GM23338 (cell line): ENCODE data around the gene ZNF587. TPM values are rescaled to one million over a fixed set of nuclear protein-coding genes. Genes with fewer than 3 reads are reported as not detected.
"Not testable (repeated sequence)": the region's sequence is repeated elsewhere in the genome, so short reads cannot be mapped to it uniquely, and the experiment has no call there.

Experiments used
- ATAC-seq: fragments of 200-7000 bp; cut with Tn5 transposase; 3 replicates; pipeline ENCODE4 v1.9.1; 2020
- DNase-seq: peaks from one replicate; pipeline ENCODE4 v3.0.0-alpha.2; 2015; ENCODE audit warnings: low spot score
- H2AFZ ChIP-seq: fragments of 200-600 bp; sonication (generic); 2 replicates; pipeline ENCODE4 v1.8.0; 2016; ENCODE audit warnings: antibody characterized with exemption, mild to moderate bottlenecking, moderate library complexity
- H3F3A ChIP-seq: fragments of 200-600 bp; sonication (generic); replicated peaks from 2 replicates; pipeline ENCODE4 v1.8.0; 2017; ENCODE audit warnings: antibody characterized with exemption, mixed run types, low read depth
- H3K27ac ChIP-seq: fragments of 200-600 bp; sonication (generic); 2 replicates; pipeline ENCODE4 v1.6.1; 2016; ENCODE audit warnings: low read depth
- H3K27me3 ChIP-seq: fragments of 200-600 bp; sonication (generic); 2 replicates; pipeline ENCODE4 v1.8.0; 2016; ENCODE audit warnings: mild to moderate bottlenecking, mixed run types, moderate library complexity; ENCODE audit not compliant: insufficient read depth
- H3K36me3 ChIP-seq: fragments of 200-600 bp; sonication (generic); 2 replicates; pipeline ENCODE4 v1.8.0; 2016; ENCODE audit warnings: mild to moderate bottlenecking; ENCODE audit not compliant: insufficient read depth
- H3K4me1 ChIP-seq: fragments of 200-600 bp; sonication (generic); 2 replicates; pipeline ENCODE4 v1.8.0; 2016; ENCODE audit warnings: mild to moderate bottlenecking, moderate library complexity; ENCODE audit not compliant: insufficient read depth
- H3K4me2 ChIP-seq: fragments of 200-600 bp; sonication (generic); 2 replicates; pipeline ENCODE4 v1.7.1; 2017; ENCODE audit warnings: mixed run types
- H3K4me3 ChIP-seq: fragments of 200-600 bp; sonication (generic); 2 replicates; pipeline ENCODE4 v1.6.1; 2016; ENCODE audit warnings: mixed run types
- H3K79me2 ChIP-seq: fragments of 200-600 bp; sonication (generic); replicated peaks from 2 replicates; pipeline ENCODE4 v1.8.0; 2017; ENCODE audit warnings: mild to moderate bottlenecking; ENCODE audit not compliant: insufficient read depth
- H3K9me2 ChIP-seq: fragments of 200-600 bp; sonication (generic); 2 replicates; pipeline ENCODE4 v1.8.0; 2017; ENCODE audit not compliant: insufficient read depth
- H4K20me1 ChIP-seq: fragments of 200-600 bp; sonication (generic); replicated peaks from 2 replicates; pipeline ENCODE4 v1.8.0; 2017; ENCODE audit warnings: mild to moderate bottlenecking; ENCODE audit not compliant: insufficient read depth
- H3K27ac Mint-ChIP-seq: 2 replicates; pipeline ENCODE4 v1.8.0; 2020; ENCODE audit warnings: inconsistent platforms, mild to moderate bottlenecking, moderate library complexity, mixed read lengths
- H3K27me3 Mint-ChIP-seq: 3 replicates; pipeline ENCODE4 v1.8.0; 2022; ENCODE audit warnings: low read depth, mild to moderate bottlenecking, moderate library complexity, mixed read lengths, inconsistent platforms; ENCODE audit not compliant: insufficient read depth, poor library complexity
- H3K36me3 Mint-ChIP-seq: 3 replicates; pipeline ENCODE4 v1.8.0; 2021; ENCODE audit warnings: low read depth, mild to moderate bottlenecking, inconsistent platforms, moderate library complexity, mixed read lengths
- H3K4me1 Mint-ChIP-seq: 3 replicates; pipeline ENCODE4 v1.8.0; 2020; ENCODE audit warnings: mild to moderate bottlenecking, inconsistent platforms, mixed read lengths
- H3K4me3 Mint-ChIP-seq: 3 replicates; pipeline ENCODE4 v1.8.0; 2021; ENCODE audit warnings: moderate library complexity, mild to moderate bottlenecking, inconsistent platforms, mixed read lengths
- H3K9me3 Mint-ChIP-seq: 3 replicates; pipeline ENCODE4 v1.8.0; 2020; ENCODE audit warnings: moderate library complexity, mild to moderate bottlenecking, inconsistent platforms, mixed read lengths
- EZH2phosphoT487 ChIP-seq: fragments of 200-600 bp; sonication (generic); IDR thresholded peaks from one replicate; pipeline ENCODE4 v1.8.1; 2018; ENCODE audit warnings: antibody characterized with exemption; ENCODE audit not compliant: unreplicated experiment
- JUNB ChIP-seq: IDR thresholded peaks from one replicate; pipeline ENCODE4 v1.6.1; 2016; ENCODE audit warnings: antibody characterized with exemption; ENCODE audit not compliant: unreplicated experiment
- POLR2AphosphoS5 ChIP-seq: IDR thresholded peaks from 2 replicates; pipeline ENCODE4 v1.6.1; 2016; ENCODE audit warnings: antibody characterized with exemption, low read depth
- ZNF114 ChIP-seq: fragments of 250-450 bp; sonication (Bioruptor Pico); IDR thresholded peaks from 2 replicates; pipeline ENCODE4 v1.5.0; 2020; ENCODE audit warnings: mild to moderate bottlenecking, moderate library complexity
- ZNF331 ChIP-seq: fragments of 250-450 bp; sonication (Bioruptor Pico); IDR thresholded peaks from 2 replicates; pipeline ENCODE4 v1.5.0; 2020; ENCODE audit warnings: low read depth, mild to moderate bottlenecking, moderate library complexity
- ZNF462 ChIP-seq: fragments of 250-450 bp; sonication (Bioruptor Pico); IDR thresholded peaks from 2 replicates; pipeline ENCODE4 v1.5.0; 2020; ENCODE audit warnings: mild to moderate bottlenecking, moderate library complexity
- polyA plus RNA-seq: library from polyadenylated mRNA; unstranded; fragments of >200 nt; fragmentation: Nextera tagmentation; extraction: Ambion mirVana; gene quantifications from 2 replicates; pipeline ENCODE4 v1.2.1, GENCODE V29; 2016
- total RNA-seq: library from RNA; depleted of rRNA; stranded (reverse); fragments of >200 nt; shearing (Covaris generic); gene quantifications from 2 replicates; pipeline ENCODE4 v1.2.3, GENCODE V29; 2014
- TF ChIP-seq, protein P1 (sequence below), 2 experiments: fragments of 200-600 bp in 1 of 2; sonication (generic) in 1 of 2; conservative IDR thresholded peaks; 2 replicates each; pipeline versions ENCODE4 v1.5.1 to v1.6.1; 2016 to 2017; ENCODE audit warnings: antibody characterized with exemption in 2 of 2, low read depth in 2 of 2, mild to moderate bottlenecking in 2 of 2, moderate library complexity in 1 of 2

Gene ZNF587
- total and polyA plus RNA-seq, 2 experiments from 2014 or later = 12.8 to 31.8 TPM

GRCh38 chr19:57807541-57807940 is 42.1 kb upstream of the ZNF587 start (continued):
- TF ChIP-seq ZNF462 (CRISPR knock-in tag) (no peak), ZNF331 (no peak), EZH2phosphoT487 (no peak), JUNB (no peak), POLR2AphosphoS5 (no peak), ZNF114 (no peak)
- TF ChIP-seq, protein P1, sequence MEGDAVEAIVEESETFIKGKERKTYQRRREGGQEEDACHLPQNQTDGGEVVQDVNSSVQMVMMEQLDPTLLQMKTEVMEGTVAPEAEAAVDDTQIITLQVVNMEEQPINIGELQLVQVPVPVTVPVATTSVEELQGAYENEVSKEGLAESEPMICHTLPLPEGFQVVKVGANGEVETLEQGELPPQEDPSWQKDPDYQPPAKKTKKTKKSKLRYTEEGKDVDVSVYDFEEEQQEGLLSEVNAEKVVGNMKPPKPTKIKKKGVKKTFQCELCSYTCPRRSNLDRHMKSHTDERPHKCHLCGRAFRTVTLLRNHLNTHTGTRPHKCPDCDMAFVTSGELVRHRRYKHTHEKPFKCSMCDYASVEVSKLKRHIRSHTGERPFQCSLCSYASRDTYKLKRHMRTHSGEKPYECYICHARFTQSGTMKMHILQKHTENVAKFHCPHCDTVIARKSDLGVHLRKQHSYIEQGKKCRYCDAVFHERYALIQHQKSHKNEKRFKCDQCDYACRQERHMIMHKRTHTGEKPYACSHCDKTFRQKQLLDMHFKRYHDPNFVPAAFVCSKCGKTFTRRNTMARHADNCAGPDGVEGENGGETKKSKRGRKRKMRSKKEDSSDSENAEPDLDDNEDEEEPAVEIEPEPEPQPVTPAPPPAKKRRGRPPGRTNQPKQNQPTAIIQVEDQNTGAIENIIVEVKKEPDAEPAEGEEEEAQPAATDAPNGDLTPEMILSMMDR (conservative IDR thresholded peaks at IDR 0.05; ENCODE audit: low read depth in 2 of 2) = no peak

GRCh38 chr19:57810410-57811295 is 39.0 kb upstream of the ZNF587 start:
- not testable (repeated sequence) for H2AFZ ChIP-seq, H3K4me1 ChIP-seq, H3K9me2 ChIP-seq, H3K4me3 Mint-ChIP-seq, H3K4me2 ChIP-seq, DNase-seq, H3K4me3 ChIP-seq, H3K9me3 Mint-ChIP-seq, H3F3A ChIP-seq, H3K27me3 ChIP-seq, H3K27me3 Mint-ChIP-seq, H3K27ac Mint-ChIP-seq, ATAC-seq
- Histone ChIP-seq H4K20me1 (peaks cover 15% of the 10 kb centered on the region), H3K27ac (peak overlapping the region; percentile 55; the same call in 1 of the 2 replicates), H3K36me3 (peaks cover 30% of the 10 kb centered on the region), H3K79me2 (peaks cover 46% of the 10 kb centered on the region)
- H3K36me3 Mint-ChIP-seq = peaks cover 50% of the 10 kb centered on the region
- H3K4me1 Mint-ChIP-seq = peaks cover 19% of the 10 kb centered on the region; the same call in 2 of the 3 replicates
